Peyer's patch (tissue), 4 donors: Measurements from ENCODE around the gene TECTA. TPM values are rescaled to one million over a fixed set of nuclear protein-coding genes. Genes with fewer than 3 reads are reported as not detected.

Experiments used
- DNase-seq, 3 donors: peaks; one replicate each; pipeline ENCODE4 v3.0.0-alpha.2; 2017 to 2019
- H3K27ac ChIP-seq, 4 donors: fragments of 200-600 bp; sonication (generic); one replicate each; pipeline ENCODE4 v1.5.1; 2016 to 2019
- H3K27me3 ChIP-seq, 2 donors: fragments of 200-600 bp; sonication (generic); one replicate each; pipeline ENCODE4 v1.5.1; 2019
- H3K36me3 ChIP-seq, 3 donors: fragments of 200-600 bp; sonication (generic); one replicate each; pipeline ENCODE4 v1.5.1; 2016 to 2019
- H3K4me1 ChIP-seq, 4 donors: fragments of 200-600 bp; sonication (generic); one replicate each; pipeline ENCODE4 v1.5.1; 2016 to 2019
- H3K4me3 ChIP-seq, 4 donors: fragments of 200-600 bp; sonication (generic); 1 replicate in 3 of 4; 2 replicates in 1 of 4; pipeline ENCODE4 v1.5.1; 2016 to 2019; ENCODE audit warnings: mild to moderate bottlenecking in 1 of 4
- H3K9me3 ChIP-seq, 4 donors: fragments of 200-600 bp; sonication (generic); one replicate each; pipeline ENCODE4 v1.5.1; 2016 to 2019; ENCODE audit warnings: mild to moderate bottlenecking in 1 of 4
- POLR2A ChIP-seq, 2 donors: fragments of 450-650 bp; IDR thresholded peaks; one replicate each; pipeline ENCODE4 v1.5.1; 2017; ENCODE audit warnings: antibody characterized with exemption in 2 of 2, mild to moderate bottlenecking in 2 of 2, moderate library complexity in 2 of 2
- total RNA-seq, 4 donors: library from RNA; depleted of rRNA; stranded (reverse); fragments of >200 nt; gene quantifications; one replicate each; pipeline ENCODE4 v1.1.0, GENCODE V29; 2016
- TF ChIP-seq, protein P1 (sequence below), 6 experiments: fragments of 450-650 bp in 4 of 6; fragments of 200-600 bp in 2 of 6; sonication (generic) in 1 of 6; IDR thresholded peaks; one replicate each; pipeline ENCODE4 v1.5.1; 2017 to 2019; ENCODE audit warnings: antibody characterized with exemption in 6 of 6, mild to moderate bottlenecking in 3 of 6, moderate library complexity in 1 of 6

Gene TECTA
- total RNA-seq, 4 donors from 2014 or later, result 0.19 to 6.6 (median 0.67) TPM; not detected in 1

DNA sequence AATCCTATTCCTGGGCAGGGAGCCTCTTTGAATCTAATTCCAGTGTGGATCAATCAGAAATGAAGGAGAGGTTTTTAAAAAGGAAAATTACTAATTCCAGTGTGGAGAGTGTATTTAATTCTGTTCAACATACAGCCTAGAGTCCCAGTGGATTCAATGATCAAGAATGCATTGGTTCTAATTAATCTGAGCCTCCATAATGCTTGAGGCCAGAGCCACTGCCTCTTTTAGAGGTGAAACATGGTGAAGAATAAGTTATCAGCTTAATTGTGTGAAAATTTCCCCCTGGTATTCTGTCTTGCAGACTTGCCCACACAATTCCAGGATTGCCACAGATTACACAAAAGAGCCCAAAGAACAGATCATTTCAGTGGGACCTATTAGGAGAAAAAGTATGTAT is 87.7 kb downstream of the TECTA start:
- H3K36me3 ChIP-seq, result no peaks in the 10 kb centered on the region

DNA sequence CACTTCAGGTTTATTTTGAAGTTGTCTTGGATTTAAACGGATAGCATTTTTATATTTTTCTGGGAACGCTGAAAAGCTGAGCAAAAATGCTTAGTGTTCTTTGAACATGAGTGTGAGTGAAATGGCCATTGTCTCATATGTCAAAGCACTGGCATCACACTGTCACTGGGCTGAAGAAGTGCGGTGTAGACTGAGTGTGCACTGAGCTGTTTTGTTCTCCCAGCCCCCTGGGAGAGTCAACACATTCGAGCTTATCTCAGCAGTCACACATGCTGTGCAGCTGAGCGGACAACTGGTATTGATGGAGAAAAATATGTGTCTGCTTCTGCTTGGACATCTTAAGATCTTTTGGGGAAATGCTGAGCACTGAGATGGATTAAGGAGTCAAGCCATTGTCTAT is 90.8 kb downstream of the TECTA start:
- TF ChIP-seq, protein P1, sequence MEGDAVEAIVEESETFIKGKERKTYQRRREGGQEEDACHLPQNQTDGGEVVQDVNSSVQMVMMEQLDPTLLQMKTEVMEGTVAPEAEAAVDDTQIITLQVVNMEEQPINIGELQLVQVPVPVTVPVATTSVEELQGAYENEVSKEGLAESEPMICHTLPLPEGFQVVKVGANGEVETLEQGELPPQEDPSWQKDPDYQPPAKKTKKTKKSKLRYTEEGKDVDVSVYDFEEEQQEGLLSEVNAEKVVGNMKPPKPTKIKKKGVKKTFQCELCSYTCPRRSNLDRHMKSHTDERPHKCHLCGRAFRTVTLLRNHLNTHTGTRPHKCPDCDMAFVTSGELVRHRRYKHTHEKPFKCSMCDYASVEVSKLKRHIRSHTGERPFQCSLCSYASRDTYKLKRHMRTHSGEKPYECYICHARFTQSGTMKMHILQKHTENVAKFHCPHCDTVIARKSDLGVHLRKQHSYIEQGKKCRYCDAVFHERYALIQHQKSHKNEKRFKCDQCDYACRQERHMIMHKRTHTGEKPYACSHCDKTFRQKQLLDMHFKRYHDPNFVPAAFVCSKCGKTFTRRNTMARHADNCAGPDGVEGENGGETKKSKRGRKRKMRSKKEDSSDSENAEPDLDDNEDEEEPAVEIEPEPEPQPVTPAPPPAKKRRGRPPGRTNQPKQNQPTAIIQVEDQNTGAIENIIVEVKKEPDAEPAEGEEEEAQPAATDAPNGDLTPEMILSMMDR (IDR thresholded peaks at IDR 0.05), result no peak
- TF ChIP-seq POLR2A (IDR thresholded peaks at IDR 0.05), result no peak
- no peaks in the 10 kb centered on the region for H3K4me1 ChIP-seq
- H3K27me3 ChIP-seq, result no peaks in the 10 kb centered on the region
- no peaks in the 10 kb centered on the region for H3K9me3 ChIP-seq
- H3K36me3 ChIP-seq, result no peaks in the 10 kb centered on the region
- no peak for DNase-seq
- H3K4me3 ChIP-seq, result no peak overlapping the region
- H3K27ac ChIP-seq, result no peak overlapping the region

More for the DNA sequence above, 87.7 kb downstream of the TECTA start:
- TF ChIP-seq, protein P1 (IDR thresholded peaks at IDR 0.05), result no peak
- TF ChIP-seq POLR2A (IDR thresholded peaks at IDR 0.05), result no peak
- H3K27me3 ChIP-seq, result no peaks in the 10 kb centered on the region
- no peak overlapping the region for H3K4me3 ChIP-seq
- H3K9me3 ChIP-seq, result no peaks in the 10 kb centered on the region
- DNase-seq, result no peak
- H3K27ac ChIP-seq, result no peak overlapping the region
- H3K4me1 ChIP-seq, result no peaks in the 10 kb centered on the region

DNA sequence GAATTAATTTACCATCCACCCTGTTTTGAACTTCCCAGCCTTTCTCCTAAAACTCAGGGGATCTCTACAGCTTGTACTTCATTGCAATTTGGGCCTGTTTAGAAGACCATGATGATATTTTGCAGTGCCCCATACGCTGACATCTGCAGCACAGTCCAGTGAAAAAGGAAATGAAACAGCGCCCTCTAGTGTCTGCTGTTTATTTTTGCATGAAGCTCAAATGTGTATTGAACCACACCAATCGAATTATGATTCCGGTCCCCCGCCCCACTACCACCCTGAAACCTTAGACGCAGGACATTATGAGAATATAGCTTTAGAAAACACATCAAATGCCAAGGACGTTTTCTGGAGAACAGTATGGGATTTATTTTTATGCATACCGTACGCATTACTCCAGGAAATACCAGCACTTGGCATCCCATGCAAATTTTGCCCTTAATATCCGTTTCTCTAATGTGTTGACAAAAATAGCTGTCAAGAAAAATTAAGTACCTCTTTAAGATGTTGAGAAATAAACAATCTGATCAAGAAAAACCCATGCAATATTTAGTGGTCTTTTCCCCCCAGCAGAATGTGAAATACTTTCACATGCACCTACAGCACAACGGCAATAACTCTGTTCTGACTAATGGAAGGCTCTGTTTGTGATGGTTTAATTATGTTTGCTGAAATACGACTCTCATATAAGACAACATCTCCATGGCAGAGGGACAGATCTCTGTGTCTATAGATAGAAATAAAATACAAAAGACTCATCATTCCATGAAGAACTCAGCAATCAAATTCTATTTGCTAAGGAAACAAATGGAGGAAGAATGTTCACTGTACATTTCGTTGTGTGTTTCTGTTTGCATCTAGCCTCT is 93.9 kb downstream of the TECTA start:
- TF ChIP-seq POLR2A (IDR thresholded peaks at IDR 0.05), result no peak
- TF ChIP-seq, protein P1 (IDR thresholded peaks at IDR 0.05), result peak; percentile 71 to 83 (median 76)
- H3K9me3 ChIP-seq, result no peaks in the 10 kb centered on the region
- peak in 2 of 3 donors; percentile 23 to 79 for DNase-seq

DNA sequence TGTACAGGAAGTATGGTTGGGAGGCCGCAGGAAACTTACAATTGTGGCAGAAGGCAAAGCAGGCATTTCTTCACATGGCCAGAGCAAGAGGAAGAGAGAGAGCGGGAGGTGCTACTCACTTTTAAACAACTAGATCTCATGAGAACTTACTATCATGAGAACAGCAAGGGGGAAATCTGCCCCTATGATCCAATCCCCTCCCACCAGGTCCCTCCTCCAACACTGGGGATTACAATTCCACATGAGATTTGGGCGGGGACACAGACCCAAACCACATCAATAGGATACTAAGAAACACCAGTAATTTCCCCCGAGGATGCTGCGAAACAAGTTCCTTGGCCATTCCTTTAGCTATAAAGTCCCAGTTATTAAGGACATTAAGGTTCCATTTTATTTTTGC is 97.4 kb downstream of the TECTA start:
- Histone ChIP-seq H3K9me3 (no peaks in the 10 kb centered on the region), H3K4me1 (no peaks in the 10 kb centered on the region), H3K27ac (no peak overlapping the region), H3K36me3 (no peaks in the 10 kb centered on the region), H3K4me3 (no peak overlapping the region), H3K27me3 (no peaks in the 10 kb centered on the region)
- DNase-seq, result no peak
- no peak for TF ChIP-seq POLR2A (IDR thresholded peaks at IDR 0.05)
- TF ChIP-seq, protein P1 (IDR thresholded peaks at IDR 0.05), result no peak

More for the DNA sequence above, 93.9 kb downstream of the TECTA start:
- Histone ChIP-seq H3K27me3 (no peaks in the 10 kb centered on the region), H3K4me3 (no peak overlapping the region), H3K27ac (no peak overlapping the region), H3K4me1 (no peaks in the 10 kb centered on the region), H3K36me3 (no peaks in the 10 kb centered on the region)

DNA sequence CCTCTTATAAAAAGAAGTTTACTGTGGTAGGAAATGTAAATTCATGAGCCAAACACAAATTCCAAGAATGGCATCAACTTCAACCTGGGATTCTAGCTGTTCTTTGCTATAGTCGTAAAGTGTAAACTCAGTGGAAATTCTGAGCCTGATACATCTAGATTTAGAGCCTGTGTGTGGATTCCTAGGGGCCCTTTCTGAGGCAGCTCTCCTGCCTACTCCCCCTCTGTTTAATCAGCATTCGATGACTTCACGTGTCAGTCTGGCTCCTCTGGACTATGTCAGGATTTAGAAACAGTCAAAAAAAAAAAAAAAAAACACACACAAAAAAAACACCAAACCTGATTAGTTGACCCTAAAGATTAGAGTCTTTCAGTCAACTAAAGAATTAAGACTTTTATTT is 98.5 kb downstream of the TECTA start:
- Histone ChIP-seq H3K36me3 (no peaks in the 10 kb centered on the region), H3K27ac (no peak overlapping the region), H3K9me3 (no peaks in the 10 kb centered on the region), H3K4me3 (no peak overlapping the region), H3K27me3 (no peaks in the 10 kb centered on the region), H3K4me1 (no peaks in the 10 kb centered on the region)
- DNase-seq, result no peak
- TF ChIP-seq, protein P1 (IDR thresholded peaks at IDR 0.05), result no peak
- no peak for TF ChIP-seq POLR2A (IDR thresholded peaks at IDR 0.05)
